RWPE2 (cell line): ENCODE results near the gene DRG1.
"Not testable (repeated sequence)": the region's sequence is repeated elsewhere in the genome, so short reads cannot be mapped to it uniquely, and the experiment has no call there.

Experiments used
- ATAC-seq: fragments of 200-7000 bp; cut with Tn5 transposase; 3 replicates; pipeline ENCODE4 v1.9.1; 2021; ENCODE audit warnings: low read depth
- DNase-seq: peaks from one replicate; pipeline ENCODE4 v3.0.0-alpha.2; 2020; ENCODE audit warnings: low spot score
- H3K27ac ChIP-seq: fragments of 450-650 bp; 2 replicates; pipeline ENCODE4 v1.5.1; 2017; ENCODE audit warnings: mild to moderate bottlenecking; ENCODE audit not compliant: poor library complexity, severe bottlenecking
- H3K27me3 ChIP-seq: fragments of 250-450 bp; sonication (Bioruptor Pico); 2 replicates; pipeline ENCODE4 v1.5.1; 2021; ENCODE audit warnings: mild to moderate bottlenecking, moderate library complexity; ENCODE audit not compliant: insufficient read depth, poor library complexity, severe bottlenecking
- H3K36me3 ChIP-seq: fragments of 250-450 bp; sonication (Bioruptor Pico); 2 replicates; pipeline ENCODE4 v1.5.1; 2020; ENCODE audit warnings: low read depth, mild to moderate bottlenecking, moderate library complexity
- H3K4me1 ChIP-seq: fragments of 250-450 bp; sonication (Bioruptor Pico); 2 replicates; pipeline ENCODE4 v1.5.1; 2021; ENCODE audit warnings: mild to moderate bottlenecking, moderate library complexity; ENCODE audit not compliant: insufficient read depth, poor library complexity, severe bottlenecking
- H3K4me3 ChIP-seq: fragments of 250-450 bp; sonication (Bioruptor Pico); 2 replicates; pipeline ENCODE4 v1.5.1; 2021; ENCODE audit warnings: mild to moderate bottlenecking, moderate library complexity; ENCODE audit not compliant: severe bottlenecking
- H3K9me3 ChIP-seq: fragments of 250-450 bp; sonication (Bioruptor Pico); 2 replicates; pipeline ENCODE4 v1.5.1; 2021; ENCODE audit warnings: mild to moderate bottlenecking, moderate library complexity; ENCODE audit not compliant: severe bottlenecking
- TF ChIP-seq, protein P1 (sequence below): fragments of 450-650 bp; IDR thresholded peaks from one replicate; pipeline ENCODE4 v1.5.1; 2017; ENCODE audit warnings: mild to moderate bottlenecking, moderate library complexity; ENCODE audit not compliant: poor library complexity, severe bottlenecking

DRG1 gene

DNA sequence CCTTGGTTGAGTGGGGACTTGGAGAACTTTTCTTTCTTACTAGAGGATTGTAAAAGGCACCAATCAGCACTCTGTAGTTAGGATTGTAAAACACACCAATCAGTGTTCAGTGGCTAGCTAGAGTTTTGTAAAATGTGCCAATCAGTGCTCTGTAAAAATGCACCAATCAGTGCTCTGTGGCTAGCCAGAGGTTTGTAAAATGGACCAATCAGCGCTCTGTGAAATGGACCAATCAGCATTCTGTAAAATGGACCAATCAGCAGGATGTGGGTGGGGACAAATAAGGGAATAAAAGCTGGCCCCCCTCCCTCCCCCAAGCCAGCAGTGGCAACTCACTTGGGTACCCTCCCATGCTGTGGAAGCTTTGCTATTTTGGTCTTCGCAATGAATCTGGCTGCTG, 5.5 kb upstream of the DRG1 start:
- DNase-seq (no peak), ATAC-seq (no peak)
- H3K27ac ChIP-seq: no peak overlapping the region
- no peaks in the 10 kb centered on the region for H3K27me3 ChIP-seq
- TF ChIP-seq, protein P1, sequence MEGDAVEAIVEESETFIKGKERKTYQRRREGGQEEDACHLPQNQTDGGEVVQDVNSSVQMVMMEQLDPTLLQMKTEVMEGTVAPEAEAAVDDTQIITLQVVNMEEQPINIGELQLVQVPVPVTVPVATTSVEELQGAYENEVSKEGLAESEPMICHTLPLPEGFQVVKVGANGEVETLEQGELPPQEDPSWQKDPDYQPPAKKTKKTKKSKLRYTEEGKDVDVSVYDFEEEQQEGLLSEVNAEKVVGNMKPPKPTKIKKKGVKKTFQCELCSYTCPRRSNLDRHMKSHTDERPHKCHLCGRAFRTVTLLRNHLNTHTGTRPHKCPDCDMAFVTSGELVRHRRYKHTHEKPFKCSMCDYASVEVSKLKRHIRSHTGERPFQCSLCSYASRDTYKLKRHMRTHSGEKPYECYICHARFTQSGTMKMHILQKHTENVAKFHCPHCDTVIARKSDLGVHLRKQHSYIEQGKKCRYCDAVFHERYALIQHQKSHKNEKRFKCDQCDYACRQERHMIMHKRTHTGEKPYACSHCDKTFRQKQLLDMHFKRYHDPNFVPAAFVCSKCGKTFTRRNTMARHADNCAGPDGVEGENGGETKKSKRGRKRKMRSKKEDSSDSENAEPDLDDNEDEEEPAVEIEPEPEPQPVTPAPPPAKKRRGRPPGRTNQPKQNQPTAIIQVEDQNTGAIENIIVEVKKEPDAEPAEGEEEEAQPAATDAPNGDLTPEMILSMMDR: no peak
- H3K4me1 ChIP-seq: no peaks in the 10 kb centered on the region
- H3K36me3 ChIP-seq: no peaks in the 10 kb centered on the region
- H3K4me3 ChIP-seq: no peak overlapping the region
- H3K9me3 ChIP-seq: no peaks in the 10 kb centered on the region

DNA sequence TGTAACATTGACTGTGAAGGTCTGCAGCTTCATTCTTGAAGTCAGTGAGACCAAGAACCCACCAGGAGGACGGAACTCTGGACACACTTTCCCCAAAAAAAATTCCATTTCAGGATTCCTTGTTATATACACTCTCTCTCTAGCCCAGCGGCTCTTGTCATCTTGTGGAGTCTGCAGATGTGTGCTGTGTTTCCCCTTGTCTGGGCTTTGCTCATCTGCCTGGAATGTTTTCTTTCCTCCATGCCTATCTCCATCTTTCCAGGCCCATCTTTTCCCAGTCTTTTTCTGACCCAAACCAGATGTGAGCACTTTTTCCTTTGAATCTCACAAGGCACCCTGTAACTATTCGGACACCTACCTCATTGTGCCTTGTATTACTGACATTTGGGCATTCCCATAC, 5.1 kb upstream of the DRG1 start:
- no peaks in the 10 kb centered on the region for H3K9me3 ChIP-seq
- H3K4me1 ChIP-seq: no peaks in the 10 kb centered on the region
- H3K27ac ChIP-seq: no peak overlapping the region
- ATAC-seq (no peak), DNase-seq (no peak)
- no peaks in the 10 kb centered on the region for H3K27me3 ChIP-seq
- H3K4me3 ChIP-seq: no peak overlapping the region
- TF ChIP-seq, protein P1: no peak
- H3K36me3 ChIP-seq: no peaks in the 10 kb centered on the region

DNA sequence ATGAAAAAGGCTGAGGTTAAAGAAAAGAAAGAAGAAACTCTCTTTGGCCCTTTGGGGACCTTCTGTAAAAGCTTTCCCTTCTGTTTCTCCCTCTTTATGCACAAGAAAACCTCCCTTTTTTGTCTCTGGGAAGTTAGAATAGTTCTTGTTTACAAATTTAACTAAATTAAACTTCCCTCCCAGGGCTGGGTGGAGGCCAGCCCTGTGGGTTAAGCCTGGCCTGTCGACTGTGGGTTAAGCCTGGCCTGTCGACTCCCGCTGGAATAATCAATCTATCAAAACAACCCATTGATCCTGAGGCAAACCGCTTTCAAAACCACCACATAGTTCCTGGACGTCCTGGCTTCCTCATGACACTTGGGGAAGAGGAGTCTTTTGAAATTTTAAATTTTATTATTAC, 1.2 kb upstream of the DRG1 start:
- Histone ChIP-seq H3K4me1 (no peaks in the 10 kb centered on the region), H3K27me3 (no peaks in the 10 kb centered on the region), H3K27ac (no peak overlapping the region), H3K4me3 (no peak overlapping the region), H3K9me3 (no peaks in the 10 kb centered on the region), H3K36me3 (peaks cover 25% of the 10 kb centered on the region)
- TF ChIP-seq, protein P1: no peak
- DNase-seq (no peak), ATAC-seq (no peak)

DNA sequence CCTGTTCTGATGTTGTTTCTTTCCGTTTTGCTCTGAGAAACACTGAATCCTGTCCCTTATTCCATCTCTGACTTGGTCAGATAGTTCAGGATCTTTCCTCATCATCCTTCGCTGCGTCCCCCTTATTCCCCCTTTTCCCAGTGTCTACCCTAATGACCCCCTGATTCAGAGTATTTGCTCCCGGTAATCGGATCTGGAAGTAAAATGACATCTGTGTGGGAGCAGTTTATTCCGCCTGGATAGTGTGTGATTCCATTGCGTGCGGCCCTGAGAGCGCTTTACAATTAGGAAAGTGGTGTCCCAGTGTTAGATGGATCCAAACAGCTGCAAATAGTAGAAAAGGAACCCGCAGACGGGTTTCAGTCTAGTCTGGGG, 606 bp downstream of the DRG1 start:
- H3K27me3 ChIP-seq: no peaks in the 10 kb centered on the region
- no peaks in the 10 kb centered on the region for H3K9me3 ChIP-seq
- TF ChIP-seq, protein P1: no peak
- ATAC-seq: 0 out of 3 replicates have a peak, but pooled peaks have one; percentile 6
- H3K4me3 ChIP-seq: peak overlapping the region; percentile 54
- peaks cover 43% of the 10 kb centered on the region for H3K36me3 ChIP-seq
- H3K27ac ChIP-seq: peak overlapping the region; percentile 42
- DNase-seq: no peak
- H3K4me1 ChIP-seq: no peaks in the 10 kb centered on the region

DNA sequence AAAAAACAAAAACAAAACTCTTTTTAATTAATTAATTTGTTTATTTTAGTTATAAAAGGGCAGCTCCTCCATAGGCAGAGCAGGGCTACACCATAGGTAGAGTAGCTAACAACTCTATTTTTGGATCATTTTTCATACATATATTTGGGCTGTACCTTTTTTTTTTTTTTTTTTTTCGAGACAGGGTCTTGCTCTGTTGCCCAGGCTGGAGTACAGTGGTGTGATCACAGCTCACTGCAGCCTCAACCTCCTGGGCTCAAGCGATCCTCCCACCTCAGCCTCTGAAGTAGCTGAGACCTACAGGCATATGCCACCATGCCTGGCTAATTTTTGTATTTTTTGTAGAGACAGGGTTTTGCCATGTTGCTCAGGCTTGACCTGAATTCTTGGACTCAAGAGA, 2.9 kb downstream of the DRG1 start:
- H3K9me3 ChIP-seq, ATAC-seq, DNase-seq, H3K4me1 ChIP-seq, H3K27ac ChIP-seq, H3K27me3 ChIP-seq, H3K4me3 ChIP-seq: not testable (repeated sequence)
- peaks cover 66% of the 10 kb centered on the region for H3K36me3 ChIP-seq
